Heart right ventricle (tissue), 16 donors: ENCODE data around the gene TCEAL5. TPM values are rescaled to one million over a fixed set of nuclear protein-coding genes. Genes with fewer than 3 reads are reported as not detected.

Experiments
- ATAC-seq, 8 donors: fragments of 200-7000 bp; cut with Tn5 transposase; one replicate each; pipeline ENCODE4 v1.9.1; 2020; ENCODE audit warnings: mild to moderate bottlenecking in 8 of 8, moderate library complexity in 8 of 8, moderate number of reproducible peaks in 1 of 8
- DNase-seq, 2 donors: peaks; one replicate each; pipeline ENCODE4 v3.0.0-alpha.2; 2020
- H3K27ac ChIP-seq, 10 donors: fragments of 200-600 bp; sonication (generic) in 2 of 10; one replicate each; pipeline versions ENCODE4 v1.5.0 to v1.8.0; 2020 to 2022; ENCODE audit warnings: mild to moderate bottlenecking in 3 of 10
- H3K27me3 ChIP-seq, 7 donors: fragments of 200-600 bp; one replicate each; pipeline ENCODE4 v1.8.0; 2021 to 2022; ENCODE audit warnings: mild to moderate bottlenecking in 2 of 7
- H3K36me3 ChIP-seq, 9 donors: fragments of 200-600 bp; sonication (generic) in 1 of 9; one replicate each; pipeline versions ENCODE4 v1.5.0 to v1.8.0; 2020 to 2022; ENCODE audit warnings: mild to moderate bottlenecking in 2 of 9
- H3K4me1 ChIP-seq, 9 donors: fragments of 200-600 bp; sonication (generic) in 1 of 9; one replicate each; pipeline versions ENCODE4 v1.5.0 to v1.8.0; 2020 to 2022; ENCODE audit warnings: mild to moderate bottlenecking in 4 of 9
- H3K4me3 ChIP-seq, 10 donors: fragments of 200-600 bp; sonication (generic) in 2 of 10; one replicate each; pipeline versions ENCODE4 v1.5.0 to v1.8.0; 2020 to 2022; ENCODE audit warnings: mild to moderate bottlenecking in 7 of 10, moderate library complexity in 2 of 10
- H3K9me3 ChIP-seq, 11 donors: fragments of 200-600 bp in 10 of 11; sonication (generic) in 2 of 11; one replicate each; pipeline versions ENCODE4 v1.5.0 to v1.8.0; 2013 to 2022; ENCODE audit warnings: mild to moderate bottlenecking in 2 of 11, control low read depth in 1 of 11, moderate library complexity in 1 of 11
- CTCF ChIP-seq, 9 donors: fragments of 200-600 bp; sonication (generic) in 2 of 9; IDR thresholded peaks; one replicate each; pipeline versions ENCODE4 v1.5.0 to v1.8.0; 2021 to 2022; ENCODE audit warnings: antibody characterized with exemption in 9 of 9, mild to moderate bottlenecking in 5 of 9, moderate library complexity in 1 of 9
- WGBS, 2 donors: extraction: QIAGEN DNeasy Blood & Tissue Kit; methylation state at CpG; one replicate each; pipeline ENCODE4 v1.1.7; 2013; ENCODE audit warnings: inconsistent platforms in 1 of 2; 5-methylcytosine and 5-hydroxymethylcytosine counted together
- intact Hi-C, 10 donors: fragments of 100-400 bp; cut with DNase I; formaldehyde crosslinking; loops; one replicate each; pipeline versions ENCODE4 v1.11.1 to v1.14.2; 2022
- polyA plus RNA-seq, 2 donors: library from polyadenylated mRNA; stranded (reverse); fragments of 200-250 nt; gene quantifications; one replicate each; pipeline ENCODE4 v1.2.3, GENCODE V29; 2013
- total RNA-seq, 10 donors: library from RNA; stranded (reverse); fragmentation: NEBNext Ultra II Directional in 3 of 10; extraction: Animal tissue kit (Norgen Biotek cat#: 25700) in 3 of 10; gene quantifications; one replicate each; pipeline versions ENCODE4 v1.2.1 to v1.2.4, GENCODE V29; 2021 to 2023
- donor health status: Arrhythmogenic right ventricular cardiomyopathy.
- donor health status: ischemic (EF 13 %, LVEDD 7.1; RV severe dilation, severe dysfunction).
- donor health status: healthy with polysubstance abuse.
- donor health status: DM: no; HTN: yes; CAD: no.
- donor health status: DM: no; HTN: no; CAD: no.
- donor health status: ischemic (EF 25% LVEDD 6.9; RV normal size, moderate dysfunction).
- donor health status: ischemic (EF 25% LVEDD 5.7; RV mildly dilated, moderate dysfunction).
- donor health status: healthy.
- donor health status: DM: yes; HTN: yes; CAD: no.
- donor health status: Ischemic cardiomyopathy.
- donor health status: ischemic (EF 35%, LVEDD 5.7; RV mildly dilated, moderate dysfunction).
- donor health status: nonischemic (EF 11% LVEDD 7.7; RV severe dilation, severe dysfunction).
- donor health status: DM: yes; HTN: yes; CAD: no.
- donor health status: PGD.
- donor health status: ischemic (EF 29% LVEDD 5.4; RV normal size, mild dysfunction).
- donor health status: nonischemic (EF 23%, LVEDD 6.1; RV moderate dilation, normal function).

TCEAL5 gene
- total and polyA plus RNA-seq, 12 donors, result 0.23 to 0.37 (median 0.28) TPM; not detected in 5

DNA sequence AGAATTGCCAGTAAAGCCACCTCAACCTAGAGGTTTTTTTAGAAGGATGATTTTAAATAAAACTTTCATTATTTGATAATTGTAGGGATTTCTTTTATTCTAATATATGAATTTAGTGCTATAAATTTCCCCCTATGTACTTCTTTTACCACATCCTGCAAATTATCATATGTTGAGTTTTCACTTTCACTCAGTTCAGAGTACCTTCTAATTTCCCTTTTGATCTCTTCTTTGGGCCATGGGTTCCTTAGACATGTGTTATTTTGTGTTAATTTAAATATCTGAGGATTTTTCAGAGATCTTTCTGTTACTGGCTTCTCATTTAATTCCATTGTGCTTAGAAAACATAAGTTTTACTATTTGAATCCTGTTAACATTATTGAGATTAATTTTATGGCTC, 28.2 kb upstream of the TCEAL5 start:
- intact Hi-C loops, result no loop called here
- TF ChIP-seq CTCF (IDR thresholded peaks at IDR 0.05), result no peak
- DNase-seq (no peak), ATAC-seq (no peak)
- Histone ChIP-seq H3K4me3 (no peak overlapping the region), H3K36me3 (no peaks in the 10 kb centered on the region), H3K27me3 (peaks cover 0 to 44% (median 0%) of the 10 kb centered on the region in 7 donors), H3K9me3 (no peaks in the 10 kb centered on the region), H3K27ac (no peak overlapping the region), H3K4me1 (no peaks in the 10 kb centered on the region)

GRCh38 chrX:103293118-103293517, 16.6 kb upstream of the TCEAL5 start:
- Histone ChIP-seq H3K27me3 (peaks cover 0 to 13% (median 0%) of the 10 kb centered on the region in 7 donors), H3K36me3 (no peaks in the 10 kb centered on the region), H3K4me1 (no peaks in the 10 kb centered on the region), H3K27ac (no peak overlapping the region), H3K9me3 (peaks cover 0 to 8% (median 0%) of the 10 kb centered on the region in 11 donors), H3K4me3 (no peak overlapping the region)
- intact Hi-C loops, result no loop called here
- no peak for ATAC-seq
- DNase-seq, result no peak
- 86 to 87% methylated on average over 2 of the region's 2 CpGs for WGBS, 2 donors
- no peak for TF ChIP-seq CTCF (IDR thresholded peaks at IDR 0.05)

DNA sequence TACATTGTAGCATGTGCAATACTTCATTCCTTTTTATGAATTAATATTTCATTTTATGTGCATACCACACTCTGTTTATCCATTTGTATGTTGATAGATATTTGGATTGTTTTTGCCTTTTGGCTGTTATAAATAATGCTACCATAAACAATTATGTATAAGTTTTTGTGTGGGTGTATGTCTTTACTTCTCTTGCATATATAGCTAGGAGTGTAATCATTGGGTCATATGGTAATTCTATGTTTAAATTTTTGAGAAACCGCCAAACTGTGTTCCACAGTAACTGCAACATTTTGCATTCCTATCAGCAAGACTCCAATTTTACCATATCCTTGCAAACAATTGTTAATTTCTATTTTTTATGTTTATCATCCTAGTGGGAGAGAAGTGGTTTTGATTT, 3.1 kb upstream of the TCEAL5 start:
- H3K9me3 ChIP-seq, result no peaks in the 10 kb centered on the region
- no peak for ATAC-seq
- H3K36me3 ChIP-seq, result no peaks in the 10 kb centered on the region
- H3K4me3 ChIP-seq, result no peak overlapping the region
- DNase-seq, result no peak
- intact Hi-C loops, result no loop called here
- TF ChIP-seq CTCF (IDR thresholded peaks at IDR 0.05), result no peak
- no peak overlapping the region for H3K27ac ChIP-seq
- peaks cover 0 to 68% (median 3%) of the 10 kb centered on the region in 7 donors for H3K27me3 ChIP-seq
- WGBS, 2 donors, result 90 to 93% methylated on average over 1 of the region's 1 CpG
- H3K4me1 ChIP-seq, result no peaks in the 10 kb centered on the region

- no peak for TF ChIP-seq CTCF (IDR thresholded peaks at IDR 0.05)
- ATAC-seq (no peak), DNase-seq (no peak)
- intact Hi-C loops, result no loop called here
- no peaks in the 10 kb centered on the region for H3K36me3 ChIP-seq
- H3K4me1 ChIP-seq, result no peaks in the 10 kb centered on the region
- H3K27ac ChIP-seq, result no peak overlapping the region
- peaks cover 0 to 83% (median 3%) of the 10 kb centered on the region in 7 donors for H3K27me3 ChIP-seq
- H3K9me3 ChIP-seq, result no peaks in the 10 kb centered on the region
- WGBS, 2 donors, result 8 to 12% methylated on average over 11 to 22 of the region's 23 CpGs
- peak overlapping the region in 5 of 10 donors; percentile 28 to 35 (median 30) for H3K4me3 ChIP-seq
Measured at GRCh38 chrX:103275947-103276567, 493 bp downstream of the TCEAL5 start.
